ENCODE measurements around the gene LTBP3. TPM values are rescaled to one million over a fixed set of nuclear protein-coding genes. Genes with fewer than 3 reads are reported as not detected.

The LTBP3 gene
- 10 to 100 TPM; 80.2 to 92.5 TPM for total RNA-seq

GRCh38 chr11:65558002-65558929 is at the start of gene LTBP3:
Gene LTBP3 (minus strand): TSS chr11:65558359. CDS start chr11:65557959, 400 bp downstream.
- ChIA-PET CTCF (interaction anchor here (0.5 to 10.2 kb wide), 7 partner anchors 9 to 525 kb away, joined by 3 to 66 read pairs (median 3); partner anchors contain the start of genes FAM89B and ZNRD2), POLR2A (no interaction called here)
- H3K4me1 Mint-ChIP-seq: peaks cover 57% of the 10 kb centered on the region
- peak within 1 kb of the TSS; percentile 76 for H3K4me3 Mint-ChIP-seq
- H3K36me3 Mint-ChIP-seq (ENCODE audit: low read depth): no peaks in the 10 kb centered on the region
- no peaks in the 10 kb centered on the region for H3K27me3 Mint-ChIP-seq
- H3K27ac Mint-ChIP-seq: peak within 1 kb of the TSS; percentile 91
- H3K9me3 Mint-ChIP-seq: no peaks in the 10 kb centered on the region
- DNase-seq: no peak

GRCh38 chr11:65606876-65607613 is 48.9 kb upstream of the LTBP3 start:
- POLR2A ChIA-PET: no interaction called here
- Mint-ChIP-seq H3K27ac (no peak overlapping the region), H3K4me3 (no peak overlapping the region), H3K27me3 (no peaks in the 10 kb centered on the region), H3K4me1 (peaks cover 38% of the 10 kb centered on the region), H3K9me3 (no peaks in the 10 kb centered on the region), H3K36me3 (ENCODE audit: low read depth) (peaks cover 39% of the 10 kb centered on the region)
- CTCF ChIA-PET: interaction anchor here (1.1 to 4.2 kb wide), 2 partner anchors 11 to 14 kb away, joined by 3 to 24 read pairs; no protein-coding TSS in a partner anchor
- no peak for DNase-seq

DNA sequence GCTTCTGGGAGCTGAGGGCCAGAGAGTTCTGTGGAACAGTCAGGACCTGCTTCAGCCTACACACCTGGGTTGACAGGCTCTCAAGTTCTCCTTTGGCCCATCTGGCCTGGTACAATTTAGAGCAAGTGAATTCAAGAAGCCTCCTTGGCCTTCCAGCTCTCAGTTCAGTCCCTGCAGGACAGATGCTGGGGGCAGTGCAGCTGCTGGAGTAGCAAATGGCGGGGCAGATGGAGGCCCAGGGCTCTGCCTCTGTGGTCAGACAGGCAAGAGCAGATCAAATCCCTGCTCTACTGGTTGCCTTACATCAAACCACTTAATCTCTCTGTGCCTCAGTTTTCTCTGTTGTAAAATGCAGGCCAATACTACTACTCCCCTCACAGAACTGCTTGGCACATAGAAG is 46.1 kb upstream of the LTBP3 start:
- Mint-ChIP-seq H3K36me3 (ENCODE audit: low read depth) (peaks cover 30% of the 10 kb centered on the region), H3K27me3 (no peaks in the 10 kb centered on the region), H3K4me3 (no peak overlapping the region), H3K9me3 (no peaks in the 10 kb centered on the region), H3K27ac (no peak overlapping the region), H3K4me1 (peaks cover 11% of the 10 kb centered on the region)
- no peak for DNase-seq
- POLR2A ChIA-PET: no interaction called here
- CTCF ChIA-PET: interaction anchor here (0.6 to 2.6 kb wide), 5 partner anchors 10 to 214 kb away, joined by 3 to 18 read pairs (median 6); partner anchors contain the start of gene MAP3K11

- Mint-ChIP-seq H3K4me3 (no peak overlapping the region), H3K27me3 (no peaks in the 10 kb centered on the region), H3K9me3 (no peaks in the 10 kb centered on the region), H3K4me1 (peaks cover 15% of the 10 kb centered on the region), H3K27ac (no peak overlapping the region), H3K36me3 (ENCODE audit: low read depth) (peaks cover 16% of the 10 kb centered on the region)
- ChIA-PET CTCF (interaction anchor here (0.5 to 1.2 kb wide), 2 partner anchors 59 to 89 kb away, joined by 4 to 5 read pairs; no protein-coding TSS in a partner anchor), POLR2A (no interaction called here)
- DNase-seq: no peak
These were observed 41.7 kb upstream of the LTBP3 start for GRCh38 chr11:65599955-65600246.

- ChIA-PET CTCF (interaction anchor here (0.5 to 1.2 kb wide), 2 partner anchors 59 to 89 kb away, joined by 4 to 5 read pairs; no protein-coding TSS in a partner anchor), POLR2A (no interaction called here)
- Mint-ChIP-seq H3K9me3 (no peaks in the 10 kb centered on the region), H3K27ac (no peak overlapping the region), H3K36me3 (ENCODE audit: low read depth) (peaks cover 16% of the 10 kb centered on the region), H3K4me3 (no peak overlapping the region), H3K4me1 (peaks cover 18% of the 10 kb centered on the region), H3K27me3 (no peaks in the 10 kb centered on the region)
- DNase-seq: no peak
These were observed 41.2 kb upstream of the LTBP3 start for GRCh38 chr11:65599216-65599954.

- Mint-ChIP-seq H3K9me3 (no peaks in the 10 kb centered on the region), H3K4me3 (no peak overlapping the region), H3K4me1 (peaks cover 26% of the 10 kb centered on the region), H3K27ac (no peak overlapping the region), H3K36me3 (ENCODE audit: low read depth) (peaks cover 9% of the 10 kb centered on the region), H3K27me3 (no peaks in the 10 kb centered on the region)
- no peak for DNase-seq
- ChIA-PET POLR2A (no interaction called here), CTCF (interaction anchor here (0.8 to 1.7 kb wide), 4 partner anchors 10 to 23 kb away, joined by 3 to 6 read pairs (median 5); partner anchors contain the start of gene EHBP1L1)
These were observed 40.1 kb upstream of the LTBP3 start for GRCh38 chr11:65598258-65598699.

GRCh38 chr11:65596520-65596919 is 38.4 kb upstream of the LTBP3 start:
- Mint-ChIP-seq H3K9me3 (no peaks in the 10 kb centered on the region), H3K27ac (no peak overlapping the region), H3K27me3 (no peaks in the 10 kb centered on the region), H3K36me3 (ENCODE audit: low read depth) (peaks cover 5% of the 10 kb centered on the region), H3K4me1 (peaks cover 26% of the 10 kb centered on the region), H3K4me3 (no peak overlapping the region)
- POLR2A ChIA-PET: no interaction called here
- DNase-seq: no peak
- CTCF ChIA-PET: interaction anchor here (1.2 to 4.0 kb wide), 4 partner anchors 9 to 221 kb away, joined by 3 to 20 read pairs (median 6); partner anchors contain the start of gene EHBP1L1

DNA sequence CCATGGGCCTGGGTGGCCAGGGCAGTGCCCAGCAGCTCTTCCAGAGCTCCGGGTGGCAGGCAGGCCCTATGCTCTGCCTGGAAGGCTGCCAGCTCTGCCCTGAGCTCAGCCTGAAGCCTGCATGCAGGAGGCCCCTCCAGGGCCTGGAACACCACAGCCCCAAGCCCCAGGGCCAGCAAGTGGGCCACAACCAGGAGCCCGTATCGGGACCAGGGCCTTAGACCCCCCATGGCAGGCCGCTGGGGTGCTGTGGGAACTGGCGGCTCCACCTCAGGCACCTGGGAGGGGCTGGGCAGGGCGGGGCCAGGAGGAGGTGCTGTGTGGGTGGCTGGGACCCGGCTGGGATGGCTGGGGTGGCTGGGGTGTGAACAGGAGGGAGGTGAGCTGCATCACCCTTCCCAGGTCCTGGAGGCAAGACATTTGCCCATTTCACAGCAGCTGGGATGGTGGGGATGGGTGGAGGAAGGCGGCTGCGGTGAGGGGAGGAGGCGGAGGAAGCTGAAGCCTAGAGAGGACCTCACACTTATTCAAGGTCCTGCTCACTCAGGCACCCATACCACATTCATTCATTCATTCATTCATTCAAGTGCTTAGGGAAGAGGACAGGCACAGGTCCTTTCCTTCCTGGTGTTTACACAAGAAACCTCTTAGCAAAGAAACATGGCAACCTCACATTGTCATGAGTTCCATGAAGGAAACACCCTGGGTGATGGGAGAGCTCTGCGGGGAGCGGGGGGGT is 37.6 kb upstream of the LTBP3 start, which contains the start of gene KCNK7:
KCNK7 (minus strand) TSS at position 258 of the 739 bp plus-strand sequence; CDS start at position 230, 28 bp downstream.
- ChIA-PET POLR2A (no interaction called here), CTCF (interaction anchor here (0.9 to 4.0 kb wide), 5 partner anchors 8 to 449 kb away, joined by 3 to 20 read pairs (median 3); no protein-coding TSS in a partner anchor)
- Mint-ChIP-seq H3K9me3 (no peaks in the 10 kb centered on the region), H3K36me3 (ENCODE audit: low read depth) (peaks cover 9% of the 10 kb centered on the region), H3K27ac (peak within 1 kb of the TSS; percentile 80), H3K4me3 (no peak within 1 kb of the TSS), H3K4me1 (peaks cover 26% of the 10 kb centered on the region), H3K27me3 (no peaks in the 10 kb centered on the region)
- no peak for DNase-seq

DNA sequence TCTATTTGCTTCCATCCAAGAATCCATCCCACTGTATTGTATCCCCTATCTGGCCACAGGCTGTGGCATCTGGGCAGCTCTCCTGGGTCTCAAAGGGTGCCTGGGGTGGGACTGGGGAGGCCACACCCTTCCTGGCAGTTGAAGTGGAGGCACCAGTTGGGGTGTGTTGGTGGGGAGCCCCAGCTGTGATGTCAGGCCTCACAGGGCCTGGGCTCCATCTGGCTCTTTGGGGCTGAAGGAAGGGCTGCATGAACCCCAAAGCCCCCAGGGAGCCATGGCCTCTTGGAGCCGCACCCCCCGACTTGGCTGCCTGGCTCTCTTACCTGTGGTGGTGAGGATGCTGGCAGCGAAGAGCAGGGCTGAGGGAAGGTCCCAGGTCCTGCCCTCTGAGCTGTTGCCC is 37.0 kb upstream of the LTBP3 start:
- Mint-ChIP-seq H3K4me3 (no peak overlapping the region), H3K9me3 (no peaks in the 10 kb centered on the region), H3K36me3 (ENCODE audit: low read depth) (peaks cover 13% of the 10 kb centered on the region), H3K27me3 (no peaks in the 10 kb centered on the region), H3K4me1 (peaks cover 26% of the 10 kb centered on the region), H3K27ac (peak overlapping the region; percentile 42)
- ChIA-PET CTCF (interaction anchor here (0.9 to 4.0 kb wide), 4 partner anchors 14 to 449 kb away, joined by 3 to 24 read pairs (median 12); no protein-coding TSS in a partner anchor), POLR2A (no interaction called here)
- no peak for DNase-seq

DNA sequence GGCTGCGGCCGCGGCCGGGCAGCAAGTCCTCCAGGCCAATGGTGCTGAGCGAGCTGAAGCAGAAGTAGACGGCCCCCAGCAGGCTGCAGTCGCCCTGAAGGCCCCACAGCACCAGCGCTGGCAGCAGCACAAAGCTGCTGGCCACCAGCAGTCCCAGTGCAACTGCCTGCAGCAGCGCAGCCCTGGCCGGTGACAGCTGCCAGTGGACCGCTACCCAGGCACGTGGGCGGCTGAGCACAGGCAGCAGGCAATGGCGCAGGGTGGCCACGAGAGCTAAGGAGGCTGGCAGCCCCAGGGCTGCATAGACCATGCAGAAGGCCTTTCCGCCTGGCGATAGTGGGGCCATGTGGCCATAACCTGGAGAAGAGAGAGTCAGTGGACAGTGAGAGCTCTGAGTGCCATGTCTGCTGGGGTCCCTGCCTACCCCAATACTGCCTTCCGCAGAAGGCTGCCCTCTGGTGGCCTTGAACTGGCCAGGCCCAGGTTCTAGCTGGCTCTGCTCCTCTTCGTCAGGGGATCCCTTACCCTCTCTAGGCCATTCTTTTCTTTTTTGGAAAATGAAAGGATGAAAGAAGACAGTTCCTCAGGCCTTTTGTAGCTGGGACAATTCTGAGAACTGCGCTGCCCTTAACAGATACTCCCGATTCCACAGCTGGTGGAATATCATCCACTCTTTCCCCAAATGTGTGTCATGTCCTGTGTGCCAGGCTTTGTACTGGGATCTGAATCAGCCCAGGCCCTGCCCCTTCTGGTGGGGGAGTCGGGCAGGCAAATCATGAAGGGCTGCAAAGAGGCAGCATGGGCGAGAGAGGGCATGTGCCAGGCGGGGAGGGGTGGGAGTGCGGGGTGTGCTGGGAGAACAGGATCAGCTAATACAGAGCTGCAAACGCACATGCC is 35.6 kb upstream of the LTBP3 start:
- Mint-ChIP-seq H3K27me3 (no peaks in the 10 kb centered on the region), H3K9me3 (no peaks in the 10 kb centered on the region), H3K4me3 (no peak overlapping the region), H3K36me3 (ENCODE audit: low read depth) (peaks cover 15% of the 10 kb centered on the region), H3K4me1 (peaks cover 33% of the 10 kb centered on the region), H3K27ac (peak overlapping the region; percentile 57)
- DNase-seq: peak; percentile 52
- POLR2A ChIA-PET: interaction anchor here (0.5 kb wide), 1 partner anchor 50 kb away, joined by 3 read pairs; no protein-coding TSS in a partner anchor
- CTCF ChIA-PET: interaction anchor here (0.6 to 4.0 kb wide), 19 partner anchors 9 to 294 kb away, joined by 3 to 24 read pairs (median 4); partner anchors contain the start of genes EHBP1L1, FAM89B, FIBP and PCNX3

Data from activated CD4-positive, alpha-beta T cell treated with anti-CD3 and anti-CD28 coated beads, Interleukin-2, amount 10 ng/mL, durations not matched to agents 7 days and 5 days (primary cell).